HG03558 (cell line): Measurements from ENCODE around the gene HECTD3.
"Not testable (repeated sequence)": the region's sequence is repeated elsewhere in the genome, so short reads cannot be mapped to it uniquely, and the experiment has no call there.

Source experiments
- ATAC-seq: cut with Tn5 transposase; IDR thresholded peaks from one replicate; pipeline ENCODE4 v1.9.1; 2021; ENCODE audit warnings: moderate number of reproducible peaks; ENCODE audit not compliant: unreplicated experiment; ENCODE audit errors: extremely low read depth

HECTD3 gene

GRCh38 chr1:44995467-44996238 lies 15.5 kb downstream of the HECTD3 start:
- ATAC-seq, result no peak

GRCh38 chr1:44994309-44994898 lies 16.7 kb downstream of the HECTD3 start:
- no peak for ATAC-seq

GRCh38 chr1:44988531-44989156 lies 22.5 kb downstream of the HECTD3 start:
- ATAC-seq, result no peak

- ATAC-seq, result no peak
Observed at GRCh38 chr1:44985747-44986359, 25.3 kb downstream of the HECTD3 start.

GRCh38 chr1:44977372-44977771 lies 33.8 kb downstream of the HECTD3 start:
- ATAC-seq, result not testable (repeated sequence)

- ATAC-seq, result no peak
Observed at GRCh38 chr1:44976252-44976651, 34.9 kb downstream of the HECTD3 start.

GRCh38 chr1:44973645-44974044 lies 37.5 kb downstream of the HECTD3 start:
- no peak for ATAC-seq

GRCh38 chr1:44970317-44970716 lies 40.8 kb downstream of the HECTD3 start:
- no peak for ATAC-seq

- no peak for ATAC-seq
Observed at GRCh38 chr1:44964396-44964795, 46.7 kb downstream of the HECTD3 start.

- no peak for ATAC-seq
Observed at GRCh38 chr1:44962729-44963128, 48.4 kb downstream of the HECTD3 start.

- ATAC-seq, result not testable (repeated sequence)
Observed at GRCh38 chr1:44962022-44962421, 49.1 kb downstream of the HECTD3 start.

- ATAC-seq, result not testable (repeated sequence)
Observed at GRCh38 chr1:44957566-44957965, 53.6 kb downstream of the HECTD3 start.

- not testable (repeated sequence) for ATAC-seq
Observed at GRCh38 chr1:44956077-44956476, 55.0 kb downstream of the HECTD3 start.
